ENCODE results near the gene LSM14B. TPM values are rescaled to one million over a fixed set of nuclear protein-coding genes. Genes with fewer than 3 reads are reported as not detected.

The LSM14B gene
- total RNA-seq, 1 experiment from 2014 or later: 73.5 TPM

DNA sequence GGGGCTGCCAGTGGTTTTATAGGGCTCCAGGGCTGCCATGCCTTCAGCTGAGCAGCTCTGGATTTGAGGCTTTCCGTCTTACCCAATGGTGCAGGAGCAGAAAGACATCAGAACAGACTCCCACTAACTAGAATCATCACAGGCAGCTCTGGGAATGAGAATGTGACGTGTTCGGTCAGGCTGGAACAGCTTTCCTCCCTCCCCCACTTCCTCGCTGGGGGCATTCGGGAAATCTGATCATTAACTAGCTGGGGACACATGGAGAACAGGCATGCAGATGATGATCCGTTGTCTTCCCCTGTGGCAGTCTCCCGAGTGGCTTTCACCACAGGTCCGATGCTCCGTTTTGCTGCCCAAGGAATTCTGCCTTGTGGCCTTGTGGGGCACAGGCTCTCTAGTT, 55.0 kb downstream of the LSM14B start:
- ChIA-PET POLR2A (interaction anchor here (0.7 kb wide), 1 partner anchor 25 kb away, joined by 3 read pairs; no protein-coding TSS in a partner anchor), CTCF (interaction anchor here (0.6 kb wide), 1 partner anchor 43 kb away, joined by 3 read pairs; no protein-coding TSS in a partner anchor)
- Mint-ChIP-seq H3K4me3 (no peak overlapping the region), H3K27ac (no peak overlapping the region), H3K4me1 (peaks cover 8% of the 10 kb centered on the region), H3K27me3 (ENCODE audit: low read depth) (no peaks in the 10 kb centered on the region), H3K36me3 (peaks cover 14% of the 10 kb centered on the region), H3K9me3 (no peaks in the 10 kb centered on the region)
- TF ChIP-seq ZSCAN18 (CRISPR knock-in tag; IDR thresholded peaks at IDR 0.05) (no peak), TP53 (CRISPR knock-in tag; IDR thresholded peaks at IDR 0.05) (no peak), PRDM15 (CRISPR knock-in tag; IDR thresholded peaks at IDR 0.05) (no peak), TEAD4 (CRISPR knock-in tag; IDR thresholded peaks at IDR 0.05) (no peak), ATF3 (CRISPR knock-in tag; conservative IDR thresholded peaks at IDR 0.05) (no peak), CREB1 (CRISPR knock-in tag; IDR thresholded peaks at IDR 0.05) (no peak), ZNF138 (CRISPR knock-in tag; conservative IDR thresholded peaks at IDR 0.05) (no peak)
- TF ChIP-seq, protein P1, sequence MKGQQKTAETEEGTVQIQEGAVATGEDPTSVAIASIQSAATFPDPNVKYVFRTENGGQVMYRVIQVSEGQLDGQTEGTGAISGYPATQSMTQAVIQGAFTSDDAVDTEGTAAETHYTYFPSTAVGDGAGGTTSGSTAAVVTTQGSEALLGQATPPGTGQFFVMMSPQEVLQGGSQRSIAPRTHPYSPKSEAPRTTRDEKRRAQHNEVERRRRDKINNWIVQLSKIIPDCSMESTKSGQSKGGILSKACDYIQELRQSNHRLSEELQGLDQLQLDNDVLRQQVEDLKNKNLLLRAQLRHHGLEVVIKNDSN (CRISPR knock-in tag; IDR thresholded peaks at IDR 0.05): no peak
- ATAC-seq (no peak), DNase-seq (ENCODE audit: low spot score) (no peak)

GRCh38 chr20:62178316-62179161, 56.3 kb downstream of the LSM14B start:
- ChIA-PET CTCF (no interaction called here), POLR2A (no interaction called here)
- H3K27ac Mint-ChIP-seq: no peak overlapping the region
- ATAC-seq: no peak
- no peak overlapping the region for H3K4me3 Mint-ChIP-seq
- no peaks in the 10 kb centered on the region for H3K27me3 Mint-ChIP-seq (ENCODE audit: low read depth)
- no peak for TF ChIP-seq SOX15 (CRISPR knock-in tag; IDR thresholded peaks at IDR 0.05)
- peak; percentile 74 for TF ChIP-seq ZNF121 (CRISPR knock-in tag; IDR thresholded peaks at IDR 0.05)
- DNase-seq (ENCODE audit: low spot score): no peak
- H3K9me3 Mint-ChIP-seq: no peaks in the 10 kb centered on the region
- peaks cover 10% of the 10 kb centered on the region for H3K4me1 Mint-ChIP-seq
- peaks cover 14% of the 10 kb centered on the region for H3K36me3 Mint-ChIP-seq

GRCh38 chr20:62179162-62179504, 56.9 kb downstream of the LSM14B start:
- POLR2A ChIA-PET: no interaction called here
- TF ChIP-seq ZNF232 (CRISPR knock-in tag; IDR thresholded peaks at IDR 0.05) (no peak), ETV6 (CRISPR knock-in tag; IDR thresholded peaks at IDR 0.05) (no peak), ZNF281 (CRISPR knock-in tag; IDR thresholded peaks at IDR 0.05) (no peak), ZNF396 (CRISPR knock-in tag; IDR thresholded peaks at IDR 0.05; ENCODE audit: borderline replicate concordance) (no peak), RORB (CRISPR knock-in tag; IDR thresholded peaks at IDR 0.05) (no peak), GTF2I (CRISPR knock-in tag; conservative IDR thresholded peaks at IDR 0.05) (no peak), SMAD4 (CRISPR knock-in tag; IDR thresholded peaks at IDR 0.05) (no peak)
- TF ChIP-seq, protein P2, sequence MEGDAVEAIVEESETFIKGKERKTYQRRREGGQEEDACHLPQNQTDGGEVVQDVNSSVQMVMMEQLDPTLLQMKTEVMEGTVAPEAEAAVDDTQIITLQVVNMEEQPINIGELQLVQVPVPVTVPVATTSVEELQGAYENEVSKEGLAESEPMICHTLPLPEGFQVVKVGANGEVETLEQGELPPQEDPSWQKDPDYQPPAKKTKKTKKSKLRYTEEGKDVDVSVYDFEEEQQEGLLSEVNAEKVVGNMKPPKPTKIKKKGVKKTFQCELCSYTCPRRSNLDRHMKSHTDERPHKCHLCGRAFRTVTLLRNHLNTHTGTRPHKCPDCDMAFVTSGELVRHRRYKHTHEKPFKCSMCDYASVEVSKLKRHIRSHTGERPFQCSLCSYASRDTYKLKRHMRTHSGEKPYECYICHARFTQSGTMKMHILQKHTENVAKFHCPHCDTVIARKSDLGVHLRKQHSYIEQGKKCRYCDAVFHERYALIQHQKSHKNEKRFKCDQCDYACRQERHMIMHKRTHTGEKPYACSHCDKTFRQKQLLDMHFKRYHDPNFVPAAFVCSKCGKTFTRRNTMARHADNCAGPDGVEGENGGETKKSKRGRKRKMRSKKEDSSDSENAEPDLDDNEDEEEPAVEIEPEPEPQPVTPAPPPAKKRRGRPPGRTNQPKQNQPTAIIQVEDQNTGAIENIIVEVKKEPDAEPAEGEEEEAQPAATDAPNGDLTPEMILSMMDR (IDR thresholded peaks at IDR 0.05): no peak
- TF ChIP-seq, protein P3, sequence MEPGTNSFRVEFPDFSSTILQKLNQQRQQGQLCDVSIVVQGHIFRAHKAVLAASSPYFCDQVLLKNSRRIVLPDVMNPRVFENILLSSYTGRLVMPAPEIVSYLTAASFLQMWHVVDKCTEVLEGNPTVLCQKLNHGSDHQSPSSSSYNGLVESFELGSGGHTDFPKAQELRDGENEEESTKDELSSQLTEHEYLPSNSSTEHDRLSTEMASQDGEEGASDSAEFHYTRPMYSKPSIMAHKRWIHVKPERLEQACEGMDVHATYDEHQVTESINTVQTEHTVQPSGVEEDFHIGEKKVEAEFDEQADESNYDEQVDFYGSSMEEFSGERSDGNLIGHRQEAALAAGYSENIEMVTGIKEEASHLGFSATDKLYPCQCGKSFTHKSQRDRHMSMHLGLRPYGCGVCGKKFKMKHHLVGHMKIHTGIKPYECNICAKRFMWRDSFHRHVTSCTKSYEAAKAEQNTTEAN (CRISPR knock-in tag; IDR thresholded peaks at IDR 0.05): no peak
- peaks cover 11% of the 10 kb centered on the region for H3K36me3 Mint-ChIP-seq
- peaks cover 13% of the 10 kb centered on the region for H3K4me1 Mint-ChIP-seq
- no peak overlapping the region for H3K4me3 Mint-ChIP-seq
- CTCF ChIA-PET: no interaction called here
- no peak overlapping the region for H3K27ac Mint-ChIP-seq
- no peaks in the 10 kb centered on the region for H3K9me3 Mint-ChIP-seq
- ATAC-seq (no peak), DNase-seq (ENCODE audit: low spot score) (no peak)
- no peaks in the 10 kb centered on the region for H3K27me3 Mint-ChIP-seq (ENCODE audit: low read depth)
